ENCODE measurements around the gene LIPC.

DNA sequence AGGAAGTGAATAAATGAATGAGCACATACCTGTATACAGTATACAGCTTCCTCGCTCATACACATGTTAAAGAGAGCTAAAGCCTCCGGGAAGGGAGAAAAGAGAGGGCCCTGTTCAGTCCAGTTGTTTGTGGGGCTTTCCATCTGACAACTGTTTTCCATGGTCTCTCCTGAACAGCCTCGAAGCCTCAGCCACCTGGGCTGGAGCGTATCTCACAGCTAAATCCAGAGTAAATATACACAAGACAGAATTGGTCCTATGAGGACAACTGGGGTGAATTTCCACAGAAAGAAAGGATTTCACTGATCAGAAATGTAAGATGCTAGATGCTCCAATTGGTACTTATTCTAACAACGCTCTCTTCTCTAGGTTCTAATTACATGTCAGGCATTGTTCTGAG, 103.5 kb downstream of the LIPC start:
- TF ChIP-seq, protein P1, sequence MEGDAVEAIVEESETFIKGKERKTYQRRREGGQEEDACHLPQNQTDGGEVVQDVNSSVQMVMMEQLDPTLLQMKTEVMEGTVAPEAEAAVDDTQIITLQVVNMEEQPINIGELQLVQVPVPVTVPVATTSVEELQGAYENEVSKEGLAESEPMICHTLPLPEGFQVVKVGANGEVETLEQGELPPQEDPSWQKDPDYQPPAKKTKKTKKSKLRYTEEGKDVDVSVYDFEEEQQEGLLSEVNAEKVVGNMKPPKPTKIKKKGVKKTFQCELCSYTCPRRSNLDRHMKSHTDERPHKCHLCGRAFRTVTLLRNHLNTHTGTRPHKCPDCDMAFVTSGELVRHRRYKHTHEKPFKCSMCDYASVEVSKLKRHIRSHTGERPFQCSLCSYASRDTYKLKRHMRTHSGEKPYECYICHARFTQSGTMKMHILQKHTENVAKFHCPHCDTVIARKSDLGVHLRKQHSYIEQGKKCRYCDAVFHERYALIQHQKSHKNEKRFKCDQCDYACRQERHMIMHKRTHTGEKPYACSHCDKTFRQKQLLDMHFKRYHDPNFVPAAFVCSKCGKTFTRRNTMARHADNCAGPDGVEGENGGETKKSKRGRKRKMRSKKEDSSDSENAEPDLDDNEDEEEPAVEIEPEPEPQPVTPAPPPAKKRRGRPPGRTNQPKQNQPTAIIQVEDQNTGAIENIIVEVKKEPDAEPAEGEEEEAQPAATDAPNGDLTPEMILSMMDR (IDR thresholded peaks at IDR 0.05; ENCODE audit: extremely low read depth in 1 of 2, insufficient read depth in 1 of 2, low read depth in 1 of 2, low read length in 2 of 2) = no peak
- TF ChIP-seq EZH2 (IDR thresholded peaks at IDR 0.05; ENCODE audit: borderline replicate concordance, low read depth, low read length, severe bottlenecking) (no peak), POLR2AphosphoS5 (IDR thresholded peaks at IDR 0.05; ENCODE audit: insufficient read depth, low read depth, low read length) (no peak), POLR2A (IDR thresholded peaks at IDR 0.05; ENCODE audit: low read depth, low read length) (no peak), JUN (IDR thresholded peaks at IDR 0.05; ENCODE audit: borderline replicate concordance, insufficient read depth, insufficient read length, low read depth) (no peak), GATA2 (IDR thresholded peaks at IDR 0.05; ENCODE audit: insufficient read depth, insufficient read length, low read depth, low read length) (no peak), MAX (IDR thresholded peaks at IDR 0.05; ENCODE audit: insufficient read depth, insufficient read length) (no peak)

All from endothelial cell of umbilical vein (primary cell).